Mesothelial cell of epicardium (in vitro differentiated cells): ENCODE data around the gene PUS1. TPM values are rescaled to one million over a fixed set of nuclear protein-coding genes. Genes with fewer than 3 reads are reported as not detected.
"Not testable (repeated sequence)": the region's sequence is repeated elsewhere in the genome, so short reads cannot be mapped to it uniquely, and the experiment has no call there.

Source experiments
- DNase-seq, 2 experiments: peaks; one replicate each; pipeline ENCODE4 v3.0.0; 2021; ENCODE audit warnings: low spot score in 2 of 2; ENCODE audit not compliant: unreplicated experiment in 2 of 2
- H3K27ac Mint-ChIP-seq: 2 replicates; pipeline ENCODE4 v1.8.0; 2021; ENCODE audit warnings: mixed read lengths
- H3K27me3 Mint-ChIP-seq: 2 replicates; pipeline ENCODE4 v1.8.0; 2021; ENCODE audit warnings: low read depth, mixed read lengths
- H3K36me3 Mint-ChIP-seq: 2 replicates; pipeline ENCODE4 v1.8.0; 2021; ENCODE audit warnings: mixed read lengths
- H3K4me1 Mint-ChIP-seq: 2 replicates; pipeline ENCODE4 v1.8.0; 2021; ENCODE audit warnings: mixed read lengths
- H3K4me3 Mint-ChIP-seq: 2 replicates; pipeline ENCODE4 v1.8.0; 2021; ENCODE audit warnings: mild to moderate bottlenecking, moderate library complexity, mixed read lengths
- H3K9me3 Mint-ChIP-seq: 2 replicates; pipeline ENCODE4 v1.8.0; 2021; ENCODE audit warnings: mixed read lengths
- CTCF ChIP-seq: fragments of 200-600 bp; sonication (generic); IDR thresholded peaks from one replicate; pipeline ENCODE4 v1.5.0; 2021; ENCODE audit warnings: antibody characterized with exemption; ENCODE audit not compliant: unreplicated experiment
- total RNA-seq: library from RNA; stranded (reverse); gene quantifications from 3 replicates; pipeline ENCODE4 v1.2.1, GENCODE V29; 2021

Gene PUS1
- total RNA-seq, 1 donor from 2014 or later = 27.4 TPM

DNA sequence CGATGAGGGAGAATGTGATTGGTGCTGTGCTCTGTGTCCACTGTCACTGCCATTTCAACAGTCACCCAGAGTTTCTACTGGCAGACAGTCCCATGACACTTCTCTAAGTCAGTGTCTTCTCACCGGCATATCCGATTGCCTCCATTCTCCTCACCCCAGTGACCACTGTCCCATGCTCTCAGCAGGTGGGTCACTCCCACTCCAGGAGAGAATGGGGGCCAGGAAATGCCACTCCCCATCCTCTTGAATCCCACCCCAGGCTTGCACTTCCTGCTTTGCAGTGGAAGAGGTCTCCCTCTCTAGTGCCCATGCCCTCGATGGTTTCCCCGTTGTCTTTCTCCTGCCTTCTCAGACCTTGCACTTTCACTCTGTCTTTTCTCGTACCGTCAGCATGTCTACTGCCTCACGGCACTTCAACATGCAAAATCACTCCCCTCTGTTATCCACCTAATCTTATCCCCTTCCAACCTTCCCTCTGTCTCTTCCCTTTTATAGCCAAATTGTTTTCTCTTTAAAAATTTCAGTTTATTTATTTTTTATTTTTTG is 18.5 kb downstream of the PUS1 start:
- Mint-ChIP-seq H3K9me3 (no peaks in the 10 kb centered on the region), H3K27me3 (no peaks in the 10 kb centered on the region), H3K36me3 (peaks cover 11% of the 10 kb centered on the region), H3K27ac (no peak overlapping the region), H3K4me1 (peaks cover 2% of the 10 kb centered on the region), H3K4me3 (no peak overlapping the region)
- peak in 1 of 2 experiments; percentile 13 for DNase-seq
- no peak for TF ChIP-seq CTCF

DNA sequence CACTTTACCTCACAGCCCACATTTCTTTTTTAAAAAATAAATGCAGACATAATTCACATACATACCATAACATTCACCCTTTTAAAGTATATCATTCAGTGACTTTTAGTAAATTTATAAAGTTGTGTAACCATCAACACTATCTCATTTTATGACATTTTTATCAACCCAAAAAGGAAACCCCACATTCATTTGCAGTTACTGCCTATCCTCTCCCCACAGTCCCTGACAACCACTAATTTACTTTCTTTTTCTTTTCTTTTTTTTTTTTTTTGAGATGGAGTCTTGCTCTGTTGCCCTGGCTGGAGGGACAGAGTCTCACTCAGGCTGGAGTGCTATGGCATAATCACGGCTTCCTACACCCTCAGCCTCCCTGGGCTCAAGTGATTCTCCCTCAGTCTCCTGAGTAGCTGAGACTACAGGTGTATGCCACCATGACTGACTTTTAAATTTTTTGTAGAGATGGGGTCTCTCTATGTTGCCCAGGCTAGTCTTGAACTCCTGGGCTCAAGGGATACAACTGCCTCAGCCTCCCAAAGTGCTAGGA is 19.2 kb downstream of the PUS1 start:
- H3K27me3 Mint-ChIP-seq = no peaks in the 10 kb centered on the region
- DNase-seq = peak in 1 of 2 experiments; percentile 13
- H3K4me1 Mint-ChIP-seq = peaks cover 5% of the 10 kb centered on the region
- H3K36me3 Mint-ChIP-seq = peaks cover 11% of the 10 kb centered on the region
- peak overlapping the region; percentile 8 for H3K4me3 Mint-ChIP-seq
- no peaks in the 10 kb centered on the region for H3K9me3 Mint-ChIP-seq
- peak overlapping the region; percentile 66 for H3K27ac Mint-ChIP-seq
- TF ChIP-seq CTCF = no peak

DNA sequence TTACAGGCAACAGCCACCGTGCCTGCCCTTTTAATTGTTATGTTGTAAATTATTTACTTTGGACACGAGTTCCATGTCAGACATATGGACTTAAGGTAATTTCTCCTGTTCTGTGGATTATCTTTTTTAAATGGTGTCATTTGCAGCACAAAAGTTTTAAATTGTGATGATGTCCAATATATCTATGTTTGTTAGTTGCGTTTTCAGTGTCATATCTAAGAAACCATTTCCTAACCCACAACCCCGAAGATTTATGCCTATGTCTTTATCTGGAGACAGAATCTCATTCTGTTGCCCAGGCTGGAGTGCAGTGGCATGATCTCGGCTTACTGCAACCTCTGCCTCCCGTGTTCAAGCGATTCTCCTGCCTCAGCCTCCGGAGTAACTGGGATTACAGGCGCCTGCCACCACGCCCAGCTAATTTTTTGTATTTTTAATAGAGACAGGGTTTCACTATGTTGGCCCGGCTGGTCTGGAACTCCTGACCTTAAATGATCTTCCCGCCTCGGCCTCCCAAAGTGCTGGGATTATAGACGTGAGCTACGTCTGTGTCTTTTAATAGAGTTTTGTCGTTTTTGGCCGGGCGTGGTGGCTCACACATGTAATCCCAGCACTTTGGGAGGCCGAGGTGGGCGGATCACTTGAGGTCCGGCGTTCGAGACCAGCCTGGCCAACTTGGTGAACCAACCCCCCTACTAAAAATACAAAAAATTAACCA is 19.8 kb downstream of the PUS1 start:
- not testable (repeated sequence) for H3K27me3 Mint-ChIP-seq, H3K9me3 Mint-ChIP-seq, DNase-seq, H3K36me3 Mint-ChIP-seq, H3K4me1 Mint-ChIP-seq
- Mint-ChIP-seq H3K4me3 (peak overlapping the region; percentile 67), H3K27ac (peak overlapping the region; percentile 66)

DNA sequence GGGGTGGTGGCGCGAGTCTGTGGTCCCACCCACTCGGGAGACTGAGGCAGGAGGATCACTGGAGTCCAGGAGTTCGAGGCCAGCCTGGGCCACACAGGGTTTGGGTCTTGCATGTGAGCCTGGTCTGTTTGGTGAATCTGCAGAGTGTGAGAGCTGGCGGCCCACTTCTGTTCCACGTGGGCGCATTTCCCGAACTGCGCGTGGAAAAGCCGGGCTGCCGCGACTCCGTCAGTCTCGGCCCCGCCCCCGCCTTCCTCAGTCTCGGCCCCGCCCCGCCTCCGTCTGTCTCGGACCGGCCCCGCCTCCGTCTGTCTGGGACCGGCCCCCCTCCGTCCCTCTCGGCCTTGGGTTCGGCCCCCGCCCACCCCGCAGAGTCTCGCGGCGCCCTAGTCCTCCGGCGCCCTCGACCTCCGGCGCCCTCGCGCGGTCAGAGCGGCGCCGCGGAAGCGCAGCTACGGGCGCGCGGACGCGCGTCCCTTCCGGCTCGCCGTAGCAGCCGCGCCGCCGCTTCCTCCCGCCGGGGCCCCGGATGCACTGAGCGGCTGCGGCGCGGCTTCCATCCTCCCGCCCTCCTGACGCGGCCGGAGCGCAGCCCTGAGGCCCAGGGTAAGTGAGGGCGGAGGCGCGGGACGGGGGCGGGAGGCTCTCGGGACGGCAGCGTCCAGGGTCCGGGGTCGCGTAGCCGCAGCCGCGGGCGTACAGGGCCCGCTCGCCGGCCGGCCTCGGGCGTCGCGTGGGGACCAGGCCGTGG is 20.5 kb downstream of the PUS1 start, which contains the start of gene EP400:
Gene EP400 (plus strand): TSS at position 512 of the 751 bp plus-strand sequence. CDS start 10,678 bp downstream, outside the sequence.
- peak; percentile 31 for TF ChIP-seq CTCF
- Mint-ChIP-seq H3K36me3 (peaks cover 6% of the 10 kb centered on the region), H3K4me1 (peaks cover 5% of the 10 kb centered on the region), H3K27ac (peak within 1 kb of the TSS; percentile 80), H3K9me3 (no peaks in the 10 kb centered on the region), H3K4me3 (peak within 1 kb of the TSS; percentile 90), H3K27me3 (no peaks in the 10 kb centered on the region)
- DNase-seq = peak; percentile 90 to 92

DNA sequence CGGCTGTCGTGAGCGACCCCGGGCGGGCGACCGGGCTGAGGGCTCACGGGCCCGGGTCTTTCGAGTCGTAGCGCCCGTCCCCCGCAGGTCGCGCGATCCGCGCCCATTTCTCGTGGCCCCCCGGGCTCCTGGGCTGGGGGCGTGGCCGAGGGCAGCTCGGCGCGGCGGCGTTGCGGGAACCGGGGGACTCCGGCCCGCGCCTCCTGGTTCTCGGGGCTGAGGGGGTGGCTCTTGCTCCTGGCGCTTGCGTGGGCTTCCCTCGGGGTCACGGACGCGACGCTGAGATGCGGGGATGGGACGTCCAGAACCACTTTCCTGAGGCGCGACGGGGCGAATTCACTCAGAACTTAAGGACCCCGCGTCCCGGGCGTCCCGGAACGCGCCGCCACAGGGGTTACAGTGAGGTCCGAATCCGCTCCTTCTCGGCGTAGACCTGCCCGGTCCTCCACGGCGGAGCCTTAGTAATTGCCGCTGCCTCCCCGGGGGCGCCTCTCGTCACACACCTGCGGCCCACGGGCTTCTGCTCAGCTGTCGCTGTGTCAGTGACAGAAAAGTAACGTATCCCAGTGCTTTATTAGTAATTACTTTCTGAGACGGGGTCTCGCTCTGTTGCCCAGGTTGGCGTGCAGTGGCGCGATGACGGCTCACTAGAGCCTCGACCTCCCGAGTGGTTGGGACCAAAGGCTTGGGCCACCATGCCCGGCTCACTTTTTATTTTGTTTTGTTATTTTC is 21.3 kb downstream of the PUS1 start:
- Mint-ChIP-seq H3K4me1 (peaks cover 5% of the 10 kb centered on the region), H3K9me3 (no peaks in the 10 kb centered on the region), H3K27me3 (no peaks in the 10 kb centered on the region), H3K4me3 (peak overlapping the region; percentile 90), H3K27ac (peak overlapping the region; percentile 78), H3K36me3 (no peaks in the 10 kb centered on the region)
- peak in 1 of 2 experiments; percentile 64 for DNase-seq
- no peak for TF ChIP-seq CTCF

GRCh38 chr12:131953810-131954209 is 24.7 kb downstream of the PUS1 start:
- peak in 1 of 2 experiments; percentile 9 for DNase-seq
- peaks cover 17% of the 10 kb centered on the region for H3K4me1 Mint-ChIP-seq
- not testable (repeated sequence) for H3K36me3 Mint-ChIP-seq, H3K27ac Mint-ChIP-seq, H3K9me3 Mint-ChIP-seq, H3K4me3 Mint-ChIP-seq, H3K27me3 Mint-ChIP-seq

- H3K9me3 Mint-ChIP-seq, H3K27ac Mint-ChIP-seq, H3K36me3 Mint-ChIP-seq, H3K4me3 Mint-ChIP-seq, H3K27me3 Mint-ChIP-seq: not testable (repeated sequence)
- DNase-seq = peak in 1 of 2 experiments; percentile 7
- H3K4me1 Mint-ChIP-seq = peaks cover 17% of the 10 kb centered on the region
Observed at GRCh38 chr12:131954460-131954859, 25.4 kb downstream of the PUS1 start.
